Muscle layer of duodenum (tissue), 2 donors: ENCODE data around the gene ZNF496.
"Not testable (repeated sequence)": the region's sequence is repeated elsewhere in the genome, so short reads cannot be mapped to it uniquely, and the experiment has no call there.

Experiments
- H3K27ac ChIP-seq: one replicate; pipeline ENCODE4 v1.7.0; 2013; ENCODE audit warnings: mild to moderate bottlenecking, low read length
- H3K27me3 ChIP-seq: one replicate; pipeline ENCODE4 v1.7.0; 2013; ENCODE audit warnings: low read depth, mild to moderate bottlenecking, control low read depth, low read length
- H3K36me3 ChIP-seq, 2 donors: one replicate each; pipeline ENCODE4 v1.7.0; 2013; ENCODE audit warnings: low read length in 2 of 2, control low read depth in 1 of 2, mild to moderate bottlenecking in 1 of 2; ENCODE audit not compliant: insufficient read depth in 2 of 2, control insufficient read depth in 1 of 2
- H3K4me1 ChIP-seq, 2 donors: one replicate each; pipeline ENCODE4 v1.7.0; 2013; ENCODE audit warnings: low read length in 2 of 2, mild to moderate bottlenecking in 2 of 2, control low read depth in 1 of 2, moderate library complexity in 1 of 2; ENCODE audit not compliant: insufficient read depth in 2 of 2, control insufficient read depth in 1 of 2
- H3K4me3 ChIP-seq, 2 donors: one replicate each; pipeline ENCODE4 v1.7.0; 2013; ENCODE audit warnings: low read length in 2 of 2, low read depth in 1 of 2, mild to moderate bottlenecking in 1 of 2
- H3K9me3 ChIP-seq, 2 donors: one replicate each; pipeline ENCODE4 v1.7.0; 2013; ENCODE audit warnings: low read length in 2 of 2, control low read depth in 1 of 2, mild to moderate bottlenecking in 1 of 2; ENCODE audit not compliant: control insufficient read depth in 1 of 2
- donor health status: healthy.

ZNF496 gene

DNA sequence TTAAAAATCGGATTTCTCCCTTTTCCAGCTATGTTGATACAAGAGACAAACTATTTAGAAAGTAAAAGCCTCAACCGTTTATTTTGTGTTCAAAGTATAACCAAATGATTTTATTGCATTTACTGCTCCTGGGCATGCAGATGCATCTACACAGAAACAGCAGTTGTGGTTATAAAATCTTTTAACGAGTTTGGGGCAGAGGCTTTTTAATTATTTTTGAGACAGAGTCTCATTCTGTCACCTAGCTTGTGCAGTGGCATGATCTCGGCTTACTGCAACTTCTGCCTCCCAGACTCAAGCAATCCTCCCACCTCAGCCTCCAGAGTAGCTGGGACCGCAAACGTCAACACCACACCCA lies 33.6 kb downstream of the ZNF496 start:
- Histone ChIP-seq H3K4me3 (no peak overlapping the region), H3K27ac (no peak overlapping the region), H3K9me3 (no peaks in the 10 kb centered on the region), H3K36me3 (peaks cover 13 to 40% of the 10 kb centered on the region in 2 donors), H3K4me1 (no peaks in the 10 kb centered on the region), H3K27me3 (no peaks in the 10 kb centered on the region)

DNA sequence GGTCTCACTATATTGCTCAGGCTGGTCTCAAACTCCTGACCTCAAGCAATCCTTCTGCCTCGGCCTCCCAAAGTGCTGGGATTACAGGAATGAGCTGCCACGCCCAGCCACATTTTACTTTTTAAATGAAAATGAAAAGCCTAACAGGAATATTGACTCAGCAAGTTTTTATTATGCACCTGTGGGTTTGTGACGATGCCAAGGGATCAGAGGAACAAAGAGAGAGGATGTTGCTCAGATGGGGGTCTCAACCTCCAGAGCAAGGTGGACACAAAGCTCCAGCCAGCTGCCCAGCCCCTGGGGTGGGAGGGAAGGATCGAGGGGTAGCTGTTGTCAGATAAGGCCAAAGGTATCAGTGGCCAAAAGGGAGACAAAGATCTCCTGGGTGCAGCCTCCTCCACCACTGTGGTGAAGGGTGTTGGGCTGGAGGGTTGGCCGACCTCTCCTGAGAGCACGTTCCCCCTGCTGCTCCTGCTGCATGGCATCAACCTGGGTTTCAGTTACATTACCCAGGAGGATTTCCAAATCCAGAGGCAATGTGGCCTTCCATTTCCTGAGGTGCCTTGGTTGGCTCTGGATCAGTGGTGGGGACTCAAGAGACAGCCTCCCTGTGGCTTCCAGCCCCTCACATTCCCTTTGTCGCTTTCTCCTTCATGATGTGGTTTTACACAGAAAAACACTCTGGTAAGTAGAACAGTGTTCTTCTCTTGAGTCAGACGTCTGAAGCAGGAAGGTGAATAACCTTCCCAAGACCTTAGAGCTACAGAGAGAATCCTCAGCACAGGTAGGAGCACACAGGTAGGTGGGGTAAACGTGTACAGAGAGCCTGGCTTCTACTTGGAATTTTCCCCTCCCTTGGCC lies 34.2 kb downstream of the ZNF496 start:
- Histone ChIP-seq H3K36me3 (peaks cover 8 to 34% of the 10 kb centered on the region in 2 donors), H3K27me3 (no peaks in the 10 kb centered on the region), H3K9me3 (no peaks in the 10 kb centered on the region)

DNA sequence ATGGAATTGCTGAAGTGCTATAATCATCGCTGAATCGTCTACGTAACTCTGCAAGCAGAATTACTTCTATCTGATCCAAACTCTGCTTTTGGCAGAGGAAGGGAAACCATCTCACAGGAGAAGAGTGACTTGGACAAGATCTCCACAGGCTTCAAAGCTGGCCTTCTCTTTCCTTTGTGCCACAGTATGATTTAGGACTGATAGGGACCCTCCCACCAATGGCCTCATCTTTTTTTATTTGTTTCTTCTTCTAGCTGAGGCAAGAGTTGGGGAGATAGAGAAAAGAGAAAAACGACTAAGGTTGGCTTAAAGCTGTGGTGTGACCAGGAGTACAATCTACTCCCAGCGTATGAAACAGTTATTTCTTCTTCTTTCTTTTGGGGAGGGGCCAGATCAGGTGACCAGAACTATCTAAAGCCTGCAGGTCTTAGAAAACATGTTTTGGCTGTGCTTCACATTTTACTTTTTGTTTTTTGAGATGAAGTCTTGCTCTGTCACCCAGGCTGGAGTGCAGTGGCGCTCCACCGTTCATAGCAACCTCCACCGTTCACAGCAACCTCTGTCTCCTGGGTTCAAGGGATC lies 35.0 kb downstream of the ZNF496 start:
- H3K9me3 ChIP-seq, result no peaks in the 10 kb centered on the region

More for the DNA sequence above, 34.2 kb downstream of the ZNF496 start:
- Histone ChIP-seq H3K4me3 (no peak overlapping the region), H3K27ac (no peak overlapping the region), H3K4me1 (no peaks in the 10 kb centered on the region)

DNA sequence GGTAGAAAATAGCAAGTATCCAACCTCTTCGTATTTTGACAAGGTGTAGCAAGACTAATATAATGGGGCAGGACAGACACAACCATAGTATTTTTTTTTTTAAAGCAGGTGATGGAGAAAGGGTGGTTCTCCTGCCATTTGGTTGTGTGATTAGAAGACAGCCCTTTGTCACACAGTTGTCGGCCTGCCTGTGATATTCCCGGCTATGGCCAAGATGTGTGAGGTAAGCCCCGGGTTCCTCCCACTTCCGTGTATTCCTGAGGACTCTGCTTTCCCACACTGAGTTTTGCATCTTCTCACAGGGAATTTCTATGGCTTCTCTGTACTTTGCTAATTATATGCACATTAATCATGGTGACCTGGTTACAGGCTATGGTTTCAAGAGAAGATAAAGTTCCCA lies 35.9 kb downstream of the ZNF496 start:
- Histone ChIP-seq H3K9me3 (no peaks in the 10 kb centered on the region), H3K36me3 (peaks cover 3 to 18% of the 10 kb centered on the region in 2 donors), H3K27ac (no peak overlapping the region), H3K27me3 (no peaks in the 10 kb centered on the region), H3K4me1 (no peaks in the 10 kb centered on the region), H3K4me3 (no peak overlapping the region)

More for the DNA sequence above, 35.0 kb downstream of the ZNF496 start:
- Histone ChIP-seq H3K36me3 (peaks cover 3 to 28% of the 10 kb centered on the region in 2 donors), H3K4me1 (no peaks in the 10 kb centered on the region), H3K4me3 (no peak overlapping the region), H3K27me3 (no peaks in the 10 kb centered on the region), H3K27ac (no peak overlapping the region)

DNA sequence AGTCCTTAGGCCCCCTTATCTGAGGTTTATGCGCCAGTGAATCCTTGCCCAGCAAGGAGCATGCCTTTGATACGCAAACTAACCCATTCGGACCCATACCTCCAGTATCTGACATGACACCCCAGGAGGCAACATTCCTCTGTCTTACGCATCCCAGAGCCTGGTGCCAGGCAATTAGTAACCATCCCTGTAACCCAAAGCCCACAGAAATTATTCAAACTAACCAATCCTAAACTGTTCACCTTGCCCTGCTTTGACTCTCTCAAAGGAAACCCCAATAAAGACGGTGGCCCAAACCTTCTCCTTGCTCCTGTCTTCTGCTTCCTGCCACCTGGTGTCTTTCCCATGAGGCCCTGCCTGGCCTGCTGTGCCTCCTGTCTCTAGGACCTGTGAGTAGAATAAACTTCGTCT lies 36.4 kb downstream of the ZNF496 start:
- Histone ChIP-seq H3K27me3 (no peaks in the 10 kb centered on the region), H3K36me3 (peaks cover 3 to 14% of the 10 kb centered on the region in 2 donors), H3K9me3 (no peaks in the 10 kb centered on the region), H3K4me1 (no peaks in the 10 kb centered on the region), H3K27ac (no peak overlapping the region), H3K4me3 (no peak overlapping the region)

DNA sequence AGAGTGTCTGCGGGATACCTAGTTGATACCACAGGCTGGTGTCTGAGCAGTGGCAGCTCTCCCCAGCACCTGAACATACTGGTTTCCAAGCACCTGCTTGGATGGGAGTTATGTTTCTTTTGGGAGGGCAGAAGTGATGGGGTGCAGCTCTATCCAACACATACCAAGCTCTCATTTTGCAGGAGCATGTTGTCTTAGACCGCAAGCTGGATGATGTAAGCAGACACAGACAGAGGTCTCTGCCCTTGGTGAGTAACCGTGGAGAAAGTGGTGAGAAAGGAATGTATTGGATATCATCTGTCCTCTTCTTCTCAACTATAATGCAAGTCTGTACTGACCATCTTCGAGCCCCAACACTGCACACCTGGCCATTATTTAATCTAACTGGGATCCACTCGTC lies 37.4 kb downstream of the ZNF496 start:
- Histone ChIP-seq H3K36me3 (peaks cover 0 to 6% of the 10 kb centered on the region in 2 donors), H3K9me3 (no peaks in the 10 kb centered on the region), H3K4me1 (no peaks in the 10 kb centered on the region), H3K27ac (no peak overlapping the region), H3K27me3 (no peaks in the 10 kb centered on the region), H3K4me3 (no peak overlapping the region)

DNA sequence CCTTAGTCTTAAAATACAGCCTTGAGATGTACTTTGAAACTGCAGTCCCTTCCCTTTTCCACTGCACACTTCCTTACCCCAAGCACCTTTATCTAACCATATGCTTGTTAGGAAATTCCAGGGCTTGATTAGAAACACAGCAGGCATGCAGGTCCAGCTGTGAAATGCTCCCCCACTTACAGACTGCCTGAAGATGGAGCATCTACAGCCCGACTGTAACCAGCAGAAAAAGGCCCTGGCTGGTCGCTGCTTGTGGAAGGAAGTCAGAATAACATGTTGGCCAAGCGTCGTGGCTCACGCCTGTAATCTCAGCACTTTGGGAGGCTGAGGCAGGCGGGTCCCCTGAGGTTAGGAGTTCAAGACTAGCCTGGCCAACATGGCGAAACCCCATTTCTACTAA lies 38.6 kb downstream of the ZNF496 start:
- Histone ChIP-seq H3K27ac (no peak overlapping the region), H3K4me3 (no peak overlapping the region), H3K27me3 (no peaks in the 10 kb centered on the region), H3K9me3 (no peaks in the 10 kb centered on the region), H3K36me3 (no peaks in the 10 kb centered on the region), H3K4me1 (no peaks in the 10 kb centered on the region)

DNA sequence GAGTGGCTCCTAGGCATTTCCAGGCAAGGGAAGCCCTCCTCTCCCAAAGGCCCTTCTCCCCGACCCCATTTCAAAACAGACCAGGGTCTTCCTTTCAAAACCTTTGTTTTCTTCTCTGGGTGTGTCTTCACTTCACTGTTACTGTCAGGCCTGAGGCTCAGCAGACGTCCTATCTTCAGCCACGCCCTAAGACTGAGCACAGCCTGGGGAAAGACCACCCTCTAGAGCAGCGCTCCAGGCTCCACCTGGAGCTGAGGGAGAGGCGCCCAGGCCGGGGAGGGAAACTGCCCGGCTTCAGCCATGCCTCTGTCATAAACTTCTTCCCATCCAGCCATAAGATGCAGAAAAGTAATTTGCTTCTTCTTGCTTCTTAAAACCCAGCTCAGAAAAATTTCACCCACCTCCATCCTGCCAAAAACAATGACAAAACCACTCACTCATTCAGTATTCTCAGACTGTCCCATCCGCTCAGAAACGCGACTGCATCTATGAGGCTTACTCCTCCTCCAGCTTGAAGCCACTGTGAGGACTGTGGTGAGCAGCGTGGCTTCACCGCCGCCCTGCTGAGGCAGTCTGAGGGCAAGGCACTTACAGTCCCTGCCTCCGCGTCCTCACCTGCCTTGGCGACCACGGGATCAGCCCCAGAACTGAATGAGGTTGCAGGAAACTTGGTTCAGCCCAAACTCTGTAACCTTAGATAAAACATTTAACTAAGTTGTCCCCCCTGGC lies 39.7 kb downstream of the ZNF496 start:
- H3K36me3 ChIP-seq, result no peaks in the 10 kb centered on the region
- H3K4me3 ChIP-seq, result no peak overlapping the region
- H3K27me3 ChIP-seq, result no peaks in the 10 kb centered on the region
- no peaks in the 10 kb centered on the region for H3K4me1 ChIP-seq
- H3K27ac ChIP-seq, result no peak overlapping the region
- no peaks in the 10 kb centered on the region for H3K9me3 ChIP-seq

DNA sequence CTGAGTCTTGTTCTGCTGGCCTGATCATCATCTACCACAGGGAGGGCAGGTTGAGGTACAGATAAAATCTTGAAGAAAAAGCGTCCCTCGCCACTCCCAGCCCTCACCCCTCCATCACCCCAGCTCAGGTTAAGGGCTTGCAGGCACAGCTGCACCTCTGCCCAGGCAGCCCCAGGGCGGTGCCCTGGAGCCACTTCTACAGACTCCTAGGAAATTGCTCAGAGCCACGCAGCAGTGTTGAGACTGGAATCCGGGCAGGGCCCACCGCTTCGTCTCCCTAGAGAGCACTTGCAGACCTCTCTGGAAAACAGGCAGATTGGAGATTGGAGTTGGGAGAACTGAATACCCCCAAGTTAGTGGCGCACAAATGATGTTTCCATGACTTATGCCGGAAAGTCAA lies 40.5 kb downstream of the ZNF496 start:
- Histone ChIP-seq H3K9me3 (peaks cover 0 to 3% of the 10 kb centered on the region in 2 donors), H3K4me3 (no peak overlapping the region), H3K27ac (no peak overlapping the region)

DNA sequence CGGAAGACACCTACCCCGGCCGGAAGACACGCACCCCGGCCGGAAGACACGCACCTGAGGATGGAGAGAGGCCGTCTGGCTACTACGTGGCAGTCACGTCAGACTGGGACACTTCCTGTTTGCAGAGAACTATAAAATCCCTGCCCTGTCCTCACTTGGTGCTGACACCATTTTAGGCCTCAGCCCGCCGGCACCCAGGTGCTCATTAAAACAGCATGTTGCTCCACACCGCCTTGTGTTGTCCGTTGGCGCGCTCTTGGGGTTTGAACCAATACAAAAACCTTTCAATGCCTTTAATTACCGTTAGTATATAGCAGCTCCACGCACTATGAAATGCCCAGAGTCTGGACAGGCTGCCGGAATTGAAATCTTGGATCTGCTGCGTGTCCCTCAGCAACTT lies 41.1 kb downstream of the ZNF496 start:
- H3K4me1 ChIP-seq, result no peaks in the 10 kb centered on the region
- no peak overlapping the region for H3K27ac ChIP-seq
- H3K9me3 ChIP-seq, result peaks cover 0 to 5% of the 10 kb centered on the region in 2 donors

More for the DNA sequence above, 40.5 kb downstream of the ZNF496 start:
- Histone ChIP-seq H3K36me3 (no peaks in the 10 kb centered on the region), H3K4me1 (no peaks in the 10 kb centered on the region), H3K27me3 (no peaks in the 10 kb centered on the region)

DNA sequence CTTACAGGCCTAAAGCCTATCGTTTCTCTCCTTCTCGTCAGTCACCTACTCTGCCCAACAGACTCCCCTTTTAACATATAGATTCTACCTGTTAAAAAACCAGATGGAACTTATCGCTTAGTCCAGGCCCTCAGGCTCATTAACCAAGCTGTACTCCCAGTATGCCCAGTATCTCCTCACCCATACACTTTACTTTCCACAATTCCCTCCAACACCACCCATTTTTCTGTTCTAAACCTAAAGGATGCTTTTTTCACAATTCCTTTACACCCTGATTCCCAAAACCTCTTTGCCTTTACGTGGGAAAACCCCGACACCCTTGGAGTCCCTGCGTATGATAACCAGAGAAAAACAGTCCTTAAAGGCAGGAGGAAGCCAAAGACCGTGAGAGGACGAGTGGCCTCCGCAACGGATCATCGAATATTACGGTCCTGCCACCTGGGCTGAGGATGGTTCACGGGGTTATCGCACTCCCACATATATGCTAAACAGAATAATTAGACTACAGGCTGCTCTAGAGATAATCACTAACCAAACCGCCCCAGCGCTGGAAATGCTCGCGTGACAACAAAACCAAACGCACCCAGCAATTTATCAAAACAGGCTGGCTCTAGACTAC lies 42.3 kb downstream of the ZNF496 start:
- H3K4me1 ChIP-seq, H3K9me3 ChIP-seq, H3K4me3 ChIP-seq, H3K27ac ChIP-seq, H3K27me3 ChIP-seq, H3K36me3 ChIP-seq: not testable (repeated sequence)

More for the DNA sequence above, 41.1 kb downstream of the ZNF496 start:
- H3K27me3 ChIP-seq, result no peaks in the 10 kb centered on the region
- no peak overlapping the region for H3K4me3 ChIP-seq
- H3K36me3 ChIP-seq, result no peaks in the 10 kb centered on the region
